Glutamatergic neuron (in vitro differentiated cells): Measurements from ENCODE around the gene UPK3A. TPM values are rescaled to one million over a fixed set of nuclear protein-coding genes. Genes with fewer than 3 reads are reported as not detected.

ENCODE experiments used
- DNase-seq: peaks from one replicate; pipeline ENCODE4 v3.0.0; 2022
- H3K27ac Mint-ChIP-seq: one replicate; pipeline ENCODE4 v1.8.0; 2020; ENCODE audit warnings: mild to moderate bottlenecking, mixed read lengths, inconsistent platforms; ENCODE audit not compliant: unreplicated experiment
- H3K27me3 Mint-ChIP-seq: one replicate; pipeline ENCODE4 v1.8.0; 2020; ENCODE audit warnings: mild to moderate bottlenecking, moderate library complexity, mixed read lengths, inconsistent platforms; ENCODE audit not compliant: unreplicated experiment
- H3K36me3 Mint-ChIP-seq: one replicate; pipeline ENCODE4 v1.8.0; 2020; ENCODE audit warnings: mild to moderate bottlenecking, mixed read lengths, inconsistent platforms; ENCODE audit not compliant: unreplicated experiment
- H3K4me1 Mint-ChIP-seq: one replicate; pipeline ENCODE4 v1.8.0; 2020; ENCODE audit warnings: mild to moderate bottlenecking, low read depth, mixed read lengths, inconsistent platforms; ENCODE audit not compliant: unreplicated experiment
- H3K4me3 Mint-ChIP-seq: one replicate; pipeline ENCODE4 v1.8.0; 2020; ENCODE audit warnings: mild to moderate bottlenecking, mixed read lengths, inconsistent platforms; ENCODE audit not compliant: unreplicated experiment
- H3K9me3 Mint-ChIP-seq: one replicate; pipeline ENCODE4 v1.8.0; 2020; ENCODE audit warnings: mild to moderate bottlenecking, moderate library complexity, mixed read lengths, inconsistent platforms; ENCODE audit not compliant: unreplicated experiment
- CTCF ChIP-seq: fragments of 200-600 bp; sonication (generic); IDR thresholded peaks from one replicate; pipeline ENCODE4 v1.5.0; 2021; ENCODE audit not compliant: partially characterized antibody, unreplicated experiment
- total RNA-seq: library from RNA; stranded (reverse); fragmentation: NEBNext Ultra II Directional; extraction: Animal tissue kit (Norgen Biotek cat#: 25700); gene quantifications from one replicate; pipeline ENCODE4 v1.2.1, GENCODE V29; 2021; ENCODE audit not compliant: unreplicated experiment

UPK3A gene
- total RNA-seq, 1 donor from 2014 or later: not detected

GRCh38 chr22:45270095-45271020, 14.4 kb upstream of the UPK3A start:
- Mint-ChIP-seq H3K4me3 (peak overlapping the region; percentile 78), H3K27ac (no peak overlapping the region), H3K9me3 (peaks cover 9% of the 10 kb centered on the region), H3K27me3 (peaks cover 8% of the 10 kb centered on the region), H3K36me3 (no peaks in the 10 kb centered on the region), H3K4me1 (peaks cover 4% of the 10 kb centered on the region)
- no peak for TF ChIP-seq CTCF
- DNase-seq: no peak

DNA sequence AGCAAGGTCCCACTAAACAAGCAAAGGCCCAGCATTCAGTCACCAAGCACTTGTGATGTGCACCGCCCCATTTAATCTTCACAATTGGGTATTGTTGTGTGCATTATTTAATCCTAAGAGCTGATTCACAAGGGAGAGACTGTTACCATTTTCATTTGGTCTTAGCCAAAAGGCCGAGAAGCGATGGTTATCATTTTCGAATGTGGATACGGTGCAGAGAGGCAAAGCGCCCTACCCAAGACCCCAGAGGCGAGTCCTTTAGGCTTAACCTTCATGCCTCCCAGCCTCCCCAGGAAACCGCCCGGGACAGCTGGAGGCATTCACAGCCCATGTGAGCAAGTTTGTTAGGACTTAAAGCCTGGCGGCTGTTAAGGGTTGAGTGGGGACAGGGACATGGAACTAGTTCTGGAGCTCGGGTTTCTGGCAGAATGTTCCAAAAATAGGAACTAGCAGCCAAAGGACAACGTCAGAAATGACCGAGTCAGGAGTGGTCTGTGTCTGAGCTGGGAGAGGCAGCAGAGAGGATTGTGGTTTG, 13.0 kb upstream of the UPK3A start:
- no peak overlapping the region for H3K4me3 Mint-ChIP-seq
- peaks cover 9% of the 10 kb centered on the region for H3K9me3 Mint-ChIP-seq
- no peak for TF ChIP-seq CTCF
- peaks cover 8% of the 10 kb centered on the region for H3K27me3 Mint-ChIP-seq
- H3K27ac Mint-ChIP-seq: no peak overlapping the region
- H3K36me3 Mint-ChIP-seq: no peaks in the 10 kb centered on the region
- DNase-seq: no peak
- H3K4me1 Mint-ChIP-seq: peaks cover 4% of the 10 kb centered on the region

GRCh38 chr22:45272498-45272897, 12.3 kb upstream of the UPK3A start:
- DNase-seq: no peak
- no peak for TF ChIP-seq CTCF
- Mint-ChIP-seq H3K4me1 (peaks cover 4% of the 10 kb centered on the region), H3K9me3 (peaks cover 9% of the 10 kb centered on the region), H3K4me3 (no peak overlapping the region), H3K36me3 (no peaks in the 10 kb centered on the region), H3K27ac (no peak overlapping the region), H3K27me3 (peaks cover 8% of the 10 kb centered on the region)

DNA sequence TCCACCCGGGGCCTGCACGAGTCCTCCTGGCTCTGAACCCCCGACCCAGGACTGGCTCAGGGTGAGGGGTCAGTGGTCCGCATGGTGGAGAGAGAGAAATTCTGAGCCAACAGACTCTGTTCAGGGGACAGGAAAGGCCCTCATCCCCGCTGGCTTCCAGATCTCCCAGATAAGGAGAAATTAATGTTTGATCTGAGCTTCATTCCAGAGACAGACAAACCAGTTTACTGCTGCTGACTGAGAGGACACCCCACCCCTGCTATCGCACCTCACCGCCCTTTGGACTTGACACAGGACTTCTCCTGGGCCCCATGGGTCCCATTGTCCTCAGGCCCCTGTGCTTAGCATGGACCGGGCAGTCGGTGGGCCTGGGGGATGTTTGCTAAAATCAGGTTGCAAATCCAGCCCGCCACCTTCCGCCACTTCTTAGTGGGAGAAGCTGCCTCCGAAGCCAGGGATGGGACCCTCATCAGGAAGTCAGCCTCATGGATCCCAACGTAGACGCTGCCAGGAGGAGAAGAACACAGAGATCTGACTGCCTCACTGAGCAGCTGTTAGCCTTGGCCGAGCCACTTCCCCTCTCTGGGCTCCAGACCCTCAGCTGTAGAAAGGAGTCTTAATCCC, 11.2 kb upstream of the UPK3A start:
- Mint-ChIP-seq H3K27me3 (peaks cover 8% of the 10 kb centered on the region), H3K27ac (no peak overlapping the region)
- no peak for TF ChIP-seq CTCF

More for the DNA sequence above, 11.2 kb upstream of the UPK3A start:
- peaks cover 11% of the 10 kb centered on the region for H3K9me3 Mint-ChIP-seq
- H3K4me1 Mint-ChIP-seq: peaks cover 4% of the 10 kb centered on the region
- H3K4me3 Mint-ChIP-seq: no peak overlapping the region
- no peak for DNase-seq
- no peaks in the 10 kb centered on the region for H3K36me3 Mint-ChIP-seq
